Suprapubic skin (tissue), 4 donors: ENCODE results near the gene SIK3. TPM values are rescaled to one million over a fixed set of nuclear protein-coding genes. Genes with fewer than 3 reads are reported as not detected.

ENCODE experiments used
- DNase-seq, 2 donors: peaks; one replicate each; pipeline ENCODE4 v3.0.0-alpha.2; 2019; ENCODE audit warnings: low spot score in 2 of 2
- H3K27ac ChIP-seq: fragments of 200-600 bp; sonication (generic); one replicate; pipeline ENCODE4 v1.5.1; 2019
- H3K27me3 ChIP-seq: fragments of 200-600 bp; sonication (generic); one replicate; pipeline ENCODE4 v1.5.1; 2019
- H3K36me3 ChIP-seq: fragments of 200-600 bp; sonication (generic); one replicate; pipeline ENCODE4 v1.5.1; 2019
- H3K4me1 ChIP-seq: fragments of 200-600 bp; sonication (generic); one replicate; pipeline ENCODE4 v1.5.1; 2019
- H3K4me3 ChIP-seq: fragments of 200-600 bp; sonication (generic); one replicate; pipeline ENCODE4 v1.5.1; 2019; ENCODE audit warnings: mild to moderate bottlenecking
- H3K9me3 ChIP-seq: fragments of 200-600 bp; sonication (generic); one replicate; pipeline ENCODE4 v1.5.1; 2019
- EP300 ChIP-seq: sonication (generic); formaldehyde crosslinking; IDR thresholded peaks from one replicate; pipeline ENCODE4 v1.6.1; 2017; ENCODE audit warnings: antibody characterized with exemption
- POLR2A ChIP-seq, 2 donors: fragments of 450-650 bp; IDR thresholded peaks; one replicate each; pipeline ENCODE4 v1.6.1; 2017; ENCODE audit warnings: antibody characterized with exemption in 2 of 2, mild to moderate bottlenecking in 2 of 2, moderate library complexity in 2 of 2
- POLR2AphosphoS5 ChIP-seq, 3 donors: sonication (generic); formaldehyde crosslinking; IDR thresholded peaks; one replicate each; pipeline ENCODE4 v1.6.1; 2017; ENCODE audit warnings: antibody characterized with exemption in 3 of 3
- WGBS: methylation state at CpG from one replicate; pipeline ENCODE4 v1.1.5; 2018; 5-methylcytosine and 5-hydroxymethylcytosine counted together
- total RNA-seq, 4 donors: library from RNA; depleted of rRNA; stranded (reverse); fragments of >200 nt; gene quantifications; one replicate each; pipeline ENCODE4 v1.1.0, GENCODE V29; 2016
- TF ChIP-seq, protein P1 (sequence below), 2 donors: fragments of 200-600 bp in 1 of 2; fragments of 450-650 bp in 1 of 2; sonication (generic) in 1 of 2; IDR thresholded peaks; one replicate each; pipeline ENCODE4 v1.5.1; 2016 to 2019; ENCODE audit warnings: antibody characterized with exemption in 2 of 2, mild to moderate bottlenecking in 1 of 2, moderate library complexity in 1 of 2

The SIK3 gene
- total RNA-seq, 4 donors from 2014 or later: 31.6 to 60.8 (median 37.5) TPM

DNA sequence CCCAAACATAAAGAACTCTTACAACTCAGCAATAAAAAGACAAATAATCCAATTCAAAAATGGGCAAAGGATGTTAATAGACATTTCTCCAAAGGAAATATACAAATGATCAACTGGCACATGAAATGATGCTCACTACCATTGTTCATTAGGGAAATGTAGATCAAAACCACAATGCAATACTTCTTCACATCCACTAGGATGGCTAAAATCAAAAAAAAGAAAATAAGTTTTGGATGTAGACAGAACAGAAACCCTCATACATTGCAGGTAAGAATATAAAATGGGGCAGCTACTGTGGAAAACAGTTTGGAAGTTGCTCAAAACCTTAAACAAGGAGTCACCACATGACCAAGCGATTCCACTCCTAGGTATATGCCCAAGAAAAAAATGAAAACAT lies 16.3 kb downstream of the SIK3 start:
- Histone ChIP-seq H3K9me3 (no peaks in the 10 kb centered on the region), H3K36me3 (no peaks in the 10 kb centered on the region), H3K27me3 (no peaks in the 10 kb centered on the region), H3K27ac (no peak overlapping the region), H3K4me1 (peaks cover 28% of the 10 kb centered on the region), H3K4me3 (no peak overlapping the region)
- 93% methylated on average over 1 of the region's 1 CpG for WGBS
- no peak for DNase-seq
- TF ChIP-seq POLR2A (IDR thresholded peaks at IDR 0.05) (no peak), EP300 (no peak), POLR2AphosphoS5 (IDR thresholded peaks at IDR 0.05) (no peak)
- TF ChIP-seq, protein P1, sequence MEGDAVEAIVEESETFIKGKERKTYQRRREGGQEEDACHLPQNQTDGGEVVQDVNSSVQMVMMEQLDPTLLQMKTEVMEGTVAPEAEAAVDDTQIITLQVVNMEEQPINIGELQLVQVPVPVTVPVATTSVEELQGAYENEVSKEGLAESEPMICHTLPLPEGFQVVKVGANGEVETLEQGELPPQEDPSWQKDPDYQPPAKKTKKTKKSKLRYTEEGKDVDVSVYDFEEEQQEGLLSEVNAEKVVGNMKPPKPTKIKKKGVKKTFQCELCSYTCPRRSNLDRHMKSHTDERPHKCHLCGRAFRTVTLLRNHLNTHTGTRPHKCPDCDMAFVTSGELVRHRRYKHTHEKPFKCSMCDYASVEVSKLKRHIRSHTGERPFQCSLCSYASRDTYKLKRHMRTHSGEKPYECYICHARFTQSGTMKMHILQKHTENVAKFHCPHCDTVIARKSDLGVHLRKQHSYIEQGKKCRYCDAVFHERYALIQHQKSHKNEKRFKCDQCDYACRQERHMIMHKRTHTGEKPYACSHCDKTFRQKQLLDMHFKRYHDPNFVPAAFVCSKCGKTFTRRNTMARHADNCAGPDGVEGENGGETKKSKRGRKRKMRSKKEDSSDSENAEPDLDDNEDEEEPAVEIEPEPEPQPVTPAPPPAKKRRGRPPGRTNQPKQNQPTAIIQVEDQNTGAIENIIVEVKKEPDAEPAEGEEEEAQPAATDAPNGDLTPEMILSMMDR (IDR thresholded peaks at IDR 0.05): no peak

- Histone ChIP-seq H3K9me3 (no peaks in the 10 kb centered on the region), H3K27me3 (no peaks in the 10 kb centered on the region), H3K4me3 (no peak overlapping the region), H3K27ac (no peak overlapping the region), H3K36me3 (no peaks in the 10 kb centered on the region), H3K4me1 (peaks cover 30% of the 10 kb centered on the region)
- DNase-seq: no peak
- WGBS: 96% methylated on average over 5 of the region's 5 CpGs
- TF ChIP-seq POLR2AphosphoS5 (IDR thresholded peaks at IDR 0.05) (no peak), EP300 (no peak), POLR2A (IDR thresholded peaks at IDR 0.05) (no peak)
- TF ChIP-seq, protein P1 (IDR thresholded peaks at IDR 0.05): no peak
Measured at GRCh38 chr11:117080370-117080769, 17.9 kb downstream of the SIK3 start.

DNA sequence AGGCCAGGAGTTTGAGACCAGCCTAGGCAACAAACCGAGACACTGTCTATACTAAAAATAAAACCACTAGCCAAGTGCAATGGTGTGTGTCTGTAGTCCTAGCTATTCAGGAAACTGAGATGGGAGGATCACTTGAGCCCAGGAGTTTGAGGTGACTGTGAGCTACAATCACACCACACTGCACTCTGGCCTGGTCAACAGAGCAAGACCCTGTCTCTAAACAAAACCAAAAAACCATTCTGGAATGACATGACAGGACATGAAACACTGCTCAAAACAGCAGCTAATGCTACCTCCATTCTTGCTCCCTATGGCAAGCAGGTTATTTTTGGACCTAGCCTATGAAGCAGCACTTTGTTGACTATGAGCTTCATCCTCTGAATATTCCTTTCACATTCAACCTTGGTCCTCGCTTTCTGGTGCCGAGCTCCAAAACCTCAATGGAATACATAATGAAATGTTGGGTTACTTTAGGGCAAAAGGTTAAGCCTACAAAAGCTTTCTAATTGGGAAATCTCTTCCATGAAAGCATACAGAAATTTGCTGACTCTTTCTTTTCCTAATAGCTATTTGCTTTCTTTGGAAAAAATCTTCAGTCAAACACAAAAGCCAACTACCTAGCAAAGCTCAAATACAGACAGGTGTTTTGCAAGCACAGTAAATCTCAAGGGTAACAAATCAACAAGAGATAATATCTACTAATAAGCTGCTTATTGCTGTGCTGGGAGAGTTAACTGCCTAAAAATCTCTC lies 21.1 kb downstream of the SIK3 start:
- no peak overlapping the region for H3K4me3 ChIP-seq
- WGBS: 48% methylated on average over 3 of the region's 3 CpGs
- no peaks in the 10 kb centered on the region for H3K27me3 ChIP-seq
- peaks cover 39% of the 10 kb centered on the region for H3K4me1 ChIP-seq
- no peaks in the 10 kb centered on the region for H3K36me3 ChIP-seq
- no peak overlapping the region for H3K27ac ChIP-seq
- TF ChIP-seq, protein P1 (IDR thresholded peaks at IDR 0.05): no peak
- no peak for DNase-seq
- no peaks in the 10 kb centered on the region for H3K9me3 ChIP-seq

DNA sequence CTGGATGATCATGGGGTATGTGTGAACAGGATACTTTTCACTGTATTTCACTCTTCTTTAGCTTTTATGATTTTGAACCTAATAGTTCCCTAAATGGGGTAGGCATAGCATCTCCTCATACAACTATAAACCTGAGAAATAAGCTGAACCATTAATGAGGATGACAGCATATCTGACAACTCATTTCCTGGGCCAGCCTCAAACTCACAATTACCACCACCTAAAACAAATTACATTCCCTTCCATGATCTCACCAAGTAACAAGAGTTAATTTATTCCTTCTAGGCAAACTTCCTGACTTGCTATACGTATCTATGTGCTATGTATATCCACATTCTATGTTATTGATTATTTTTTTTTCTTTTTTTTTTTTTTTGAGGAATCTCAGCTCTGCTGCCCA lies 23.0 kb downstream of the SIK3 start:
- no peak for TF ChIP-seq EP300
- no peak for TF ChIP-seq POLR2AphosphoS5 (IDR thresholded peaks at IDR 0.05)
- TF ChIP-seq, protein P1 (IDR thresholded peaks at IDR 0.05): no peak
- TF ChIP-seq POLR2A (IDR thresholded peaks at IDR 0.05): no peak
- WGBS: 76% methylated on average over 1 of the region's 1 CpG
- H3K9me3 ChIP-seq: no peaks in the 10 kb centered on the region
- H3K27ac ChIP-seq: no peak overlapping the region
- no peak overlapping the region for H3K4me3 ChIP-seq
- no peak for DNase-seq
- H3K4me1 ChIP-seq: peaks cover 50% of the 10 kb centered on the region
- no peaks in the 10 kb centered on the region for H3K27me3 ChIP-seq
- no peaks in the 10 kb centered on the region for H3K36me3 ChIP-seq

DNA sequence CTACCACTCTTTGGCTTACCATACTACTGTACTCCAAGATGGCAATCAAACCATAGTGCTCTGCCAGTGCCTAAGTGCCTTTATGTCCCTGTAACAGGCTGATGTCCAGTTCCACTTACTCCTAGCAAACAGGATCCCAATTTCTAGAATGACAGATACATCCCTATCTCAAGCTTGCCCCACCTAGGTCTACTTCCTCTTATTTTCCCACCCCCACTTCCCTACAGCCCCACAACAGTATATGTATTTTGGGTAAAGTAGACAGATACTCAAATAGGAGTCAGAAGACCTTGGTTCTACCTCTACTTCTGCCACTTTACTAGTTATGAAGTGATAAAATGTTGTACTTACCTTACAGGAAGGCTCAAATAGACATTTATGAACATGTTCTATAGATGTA lies 24.1 kb downstream of the SIK3 start:
- H3K27me3 ChIP-seq: no peaks in the 10 kb centered on the region
- no peak for DNase-seq
- no peaks in the 10 kb centered on the region for H3K36me3 ChIP-seq
- no peaks in the 10 kb centered on the region for H3K9me3 ChIP-seq
- peaks cover 50% of the 10 kb centered on the region for H3K4me1 ChIP-seq
- no peak overlapping the region for H3K4me3 ChIP-seq
- H3K27ac ChIP-seq: no peak overlapping the region
- TF ChIP-seq POLR2A (IDR thresholded peaks at IDR 0.05): no peak
- TF ChIP-seq POLR2AphosphoS5 (IDR thresholded peaks at IDR 0.05): no peak
- TF ChIP-seq EP300: no peak
- TF ChIP-seq, protein P1 (IDR thresholded peaks at IDR 0.05): no peak
